Measurements from ENCODE around the gene MITF. TPM values are rescaled to one million over a fixed set of nuclear protein-coding genes. Genes with fewer than 3 reads are reported as not detected.

MITF gene
- total RNA-seq, 2 experiments from 2014 or later: not detected

- ChIA-PET CTCF (ENCODE audit: unreplicated experiment) (no interaction called here), POLR2A (no interaction called here)
- DNase-seq (ENCODE audit: low spot score): no peak
- intact Hi-C loops (cut with micrococcal nuclease; ENCODE audit: unreplicated experiment): no loop called here
- Histone ChIP-seq H3K27ac (ENCODE audit: low read depth, low read length, poor library complexity, severe bottlenecking) (no peak overlapping the region), H3K9me3 (ENCODE audit: low read length) (no peaks in the 10 kb centered on the region), H3K36me3 (ENCODE audit: insufficient read depth, low read length) (no peaks in the 10 kb centered on the region), H4K20me1 (ENCODE audit: insufficient read depth, low read length) (no peaks in the 10 kb centered on the region), H2AFZ (ENCODE audit: low read length) (no peak overlapping the region), H3K79me2 (ENCODE audit: insufficient read depth, low read depth, low read length) (no peaks in the 10 kb centered on the region), H3K4me1 (ENCODE audit: insufficient read depth, low read length, poor library complexity, severe bottlenecking) (no peaks in the 10 kb centered on the region), H3K4me3 (ENCODE audit: low read depth, low read length, poor library complexity, severe bottlenecking) (no peak overlapping the region), H3K4me2 (ENCODE audit: low read length) (no peak overlapping the region), H3K9me2 (ENCODE audit: insufficient read depth, low read length) (no peaks in the 10 kb centered on the region)
- TF ChIP-seq EZH2phosphoT487 (IDR thresholded peaks at IDR 0.05; ENCODE audit: borderline replicate concordance, low read depth, low read length): no peak
- TF ChIP-seq CTCF (conservative IDR thresholded peaks at IDR 0.05; ENCODE audit: low read length): no peak
- no TSS peak for BruUV-seq (replicated peaks)
Measured at GRCh38 chr3:69938061-69938460, 198.8 kb downstream of the MITF start.

GRCh38 chr3:69938931-69939330, 199.7 kb downstream of the MITF start:
- POLR2A ChIA-PET: interaction anchor here (0.6 kb wide), 1 partner anchor 12 kb away, joined by 3 read pairs; no protein-coding TSS in a partner anchor
- Histone ChIP-seq H3K9me3 (ENCODE audit: low read length) (no peaks in the 10 kb centered on the region), H3K36me3 (ENCODE audit: insufficient read depth, low read length) (no peaks in the 10 kb centered on the region), H3K4me3 (ENCODE audit: low read depth, low read length, poor library complexity, severe bottlenecking) (no peak overlapping the region), H3K79me2 (ENCODE audit: insufficient read depth, low read depth, low read length) (no peaks in the 10 kb centered on the region), H3K4me1 (ENCODE audit: insufficient read depth, low read length, poor library complexity, severe bottlenecking) (no peaks in the 10 kb centered on the region), H3K9me2 (ENCODE audit: insufficient read depth, low read length) (no peaks in the 10 kb centered on the region), H4K20me1 (ENCODE audit: insufficient read depth, low read length) (no peaks in the 10 kb centered on the region), H2AFZ (ENCODE audit: low read length) (no peak overlapping the region), H3K4me2 (ENCODE audit: low read length) (no peak overlapping the region), H3K27ac (ENCODE audit: low read depth, low read length, poor library complexity, severe bottlenecking) (no peak overlapping the region)
- intact Hi-C loops (cut with micrococcal nuclease; ENCODE audit: unreplicated experiment): no loop called here
- TF ChIP-seq CTCF (conservative IDR thresholded peaks at IDR 0.05; ENCODE audit: low read length) (no peak), EZH2phosphoT487 (IDR thresholded peaks at IDR 0.05; ENCODE audit: borderline replicate concordance, low read depth, low read length) (no peak)
- DNase-seq (ENCODE audit: low spot score): no peak
- CTCF ChIA-PET (ENCODE audit: unreplicated experiment): no interaction called here
- no TSS peak for BruUV-seq (replicated peaks)

GRCh38 chr3:69941037-69941436, 201.8 kb downstream of the MITF start:
- BruUV-seq (replicated peaks): no TSS peak
- H3K9me3 ChIP-seq (ENCODE audit: low read length): no peaks in the 10 kb centered on the region

More at GRCh38 chr3:69941037-69941436, 201.8 kb downstream of the MITF start:
- no peaks in the 10 kb centered on the region for H4K20me1 ChIP-seq (ENCODE audit: insufficient read depth, low read length)
- intact Hi-C loops (cut with micrococcal nuclease; ENCODE audit: unreplicated experiment): no loop called here
- H3K4me1 ChIP-seq (ENCODE audit: insufficient read depth, low read length, poor library complexity, severe bottlenecking): no peaks in the 10 kb centered on the region
- no peak overlapping the region for H2AFZ ChIP-seq (ENCODE audit: low read length)
- no peak overlapping the region for H3K4me3 ChIP-seq (ENCODE audit: low read depth, low read length, poor library complexity, severe bottlenecking)
- H3K27ac ChIP-seq (ENCODE audit: low read depth, low read length, poor library complexity, severe bottlenecking): no peak overlapping the region
- no peaks in the 10 kb centered on the region for H3K9me2 ChIP-seq (ENCODE audit: insufficient read depth, low read length)
- ChIA-PET POLR2A (no interaction called here), CTCF (ENCODE audit: unreplicated experiment) (no interaction called here)
- H3K36me3 ChIP-seq (ENCODE audit: insufficient read depth, low read length): no peaks in the 10 kb centered on the region
- no peak overlapping the region for H3K4me2 ChIP-seq (ENCODE audit: low read length)
- TF ChIP-seq CTCF (conservative IDR thresholded peaks at IDR 0.05; ENCODE audit: low read length): no peak
- no peak for TF ChIP-seq EZH2phosphoT487 (IDR thresholded peaks at IDR 0.05; ENCODE audit: borderline replicate concordance, low read depth, low read length)
- DNase-seq (ENCODE audit: low spot score): no peak
- no peaks in the 10 kb centered on the region for H3K79me2 ChIP-seq (ENCODE audit: insufficient read depth, low read depth, low read length)
